ENCODE results near the gene PIPOX. TPM values are rescaled to one million over a fixed set of nuclear protein-coding genes. Genes with fewer than 3 reads are reported as not detected.

PIPOX gene
- total and polyA plus RNA-seq, 2 of the 13 experiments (the other 11 are each of a cell fraction or from before 2014, with no cell fraction given) = 87.3 to 154 TPM

- POLR2A ChIA-PET = no interaction called here
- no peak overlapping the region for H3K9ac ChIP-seq (ENCODE audit: insufficient read depth, low read depth, low read length)
- FAIRE-seq = no peak
- H3K36me3 ChIP-seq (replicated peaks in 1 of 2; ENCODE audit: control insufficient read depth in 1 of 2, insufficient read depth in 2 of 2, low read length in 2 of 2) = peaks cover 3% of the 10 kb centered on the region in 2 experiments; a peak in 1 of 5 replicates
- peaks cover 70% of the 10 kb centered on the region for H3K4me1 ChIP-seq (ENCODE audit: insufficient read depth, low read length)
- in situ Hi-C loops (cut with HindIII; ENCODE audit: extremely low pct_ligation_motif_present, low pct_unique_long_range_greater_than_20kb) (no loop called here), intact Hi-C loops (cut with micrococcal nuclease; ENCODE audit: unreplicated experiment) (loop anchor here (5.0 kb wide), 1 partner anchor 36 kb away; no protein-coding TSS in a partner anchor)
- WGBS (ENCODE audit: low lambda C conversion rate) = 92% methylated on average over 2 of the region's 2 CpGs
- no peak for DNase-seq (ENCODE audit: low spot score)
- H3K4me3 ChIP-seq (replicated peaks in 1 of 3; ENCODE audit: insufficient read depth in 1 of 3, low read depth in 2 of 3, low read length in 3 of 3) = no peak overlapping the region
- H3K79me2 ChIP-seq (ENCODE audit: insufficient read depth, low read length) = peaks cover 24% of the 10 kb centered on the region
- H4K20me1 ChIP-seq (ENCODE audit: insufficient read depth, low read length) = no peaks in the 10 kb centered on the region
- H3K27ac ChIP-seq (ENCODE audit: extremely low read length, insufficient read depth, low read length) = no peak overlapping the region
- no peaks in the 10 kb centered on the region for H3K9me3 ChIP-seq (ENCODE audit: low read length)
- peaks cover 0 to 14% of the 10 kb centered on the region in 2 experiments; a peak in 2 of 5 replicates for H3K27me3 ChIP-seq (ENCODE audit: control insufficient read depth in 1 of 2, insufficient read depth in 2 of 2, low read length in 2 of 2)
- no peak overlapping the region for H3K4me2 ChIP-seq (ENCODE audit: low read depth, low read length)
- BruUV-seq (replicated peaks) = no TSS peak
- no peak overlapping the region for H2AFZ ChIP-seq (ENCODE audit: low read length)
- CTCF ChIA-PET (ENCODE audit: low intra/inter-chr PET ratio, low total read pairs) = no interaction called here
- ATAC-seq = no peak
- TF ChIP-seq ZMYM3 (CRISPR knock-in tag; IDR thresholded peaks at IDR 0.05) (no peak), ZNF605 (CRISPR knock-in tag; IDR thresholded peaks at IDR 0.05) (no peak), ZNF235 (CRISPR knock-in tag; IDR thresholded peaks at IDR 0.05; ENCODE audit: borderline replicate concordance) (no peak), ZNF350 (CRISPR knock-in tag; IDR thresholded peaks at IDR 0.05; ENCODE audit: borderline replicate concordance, low read depth) (no peak), NCOA5 (CRISPR knock-in tag; IDR thresholded peaks at IDR 0.05) (no peak), SETDB1 (CRISPR knock-in tag; IDR thresholded peaks at IDR 0.05; ENCODE audit: borderline replicate concordance) (no peak), ZNF691 (CRISPR knock-in tag; IDR thresholded peaks at IDR 0.05; ENCODE audit: borderline replicate concordance, low read depth) (no peak), CSRNP1 (CRISPR knock-in tag; IDR thresholded peaks at IDR 0.05) (no peak), CTCF (CRISPR knock-in tag; IDR thresholded peaks at IDR 0.05) (no peak), FOXM1 (CRISPR knock-in tag; IDR thresholded peaks at IDR 0.05) (no peak), LCORL (IDR thresholded peaks at IDR 0.05) (no peak), LCORL (CRISPR knock-in tag; IDR thresholded peaks at IDR 0.05) (no peak), NFE2L1 (CRISPR knock-in tag; IDR thresholded peaks at IDR 0.05; ENCODE audit: borderline replicate concordance) (no peak)
These were observed 1.9 kb upstream of the PIPOX start for GRCh38 chr17:29041091-29041490.
